ENCODE measurements around the gene TMEM98.

TMEM98 gene

DNA sequence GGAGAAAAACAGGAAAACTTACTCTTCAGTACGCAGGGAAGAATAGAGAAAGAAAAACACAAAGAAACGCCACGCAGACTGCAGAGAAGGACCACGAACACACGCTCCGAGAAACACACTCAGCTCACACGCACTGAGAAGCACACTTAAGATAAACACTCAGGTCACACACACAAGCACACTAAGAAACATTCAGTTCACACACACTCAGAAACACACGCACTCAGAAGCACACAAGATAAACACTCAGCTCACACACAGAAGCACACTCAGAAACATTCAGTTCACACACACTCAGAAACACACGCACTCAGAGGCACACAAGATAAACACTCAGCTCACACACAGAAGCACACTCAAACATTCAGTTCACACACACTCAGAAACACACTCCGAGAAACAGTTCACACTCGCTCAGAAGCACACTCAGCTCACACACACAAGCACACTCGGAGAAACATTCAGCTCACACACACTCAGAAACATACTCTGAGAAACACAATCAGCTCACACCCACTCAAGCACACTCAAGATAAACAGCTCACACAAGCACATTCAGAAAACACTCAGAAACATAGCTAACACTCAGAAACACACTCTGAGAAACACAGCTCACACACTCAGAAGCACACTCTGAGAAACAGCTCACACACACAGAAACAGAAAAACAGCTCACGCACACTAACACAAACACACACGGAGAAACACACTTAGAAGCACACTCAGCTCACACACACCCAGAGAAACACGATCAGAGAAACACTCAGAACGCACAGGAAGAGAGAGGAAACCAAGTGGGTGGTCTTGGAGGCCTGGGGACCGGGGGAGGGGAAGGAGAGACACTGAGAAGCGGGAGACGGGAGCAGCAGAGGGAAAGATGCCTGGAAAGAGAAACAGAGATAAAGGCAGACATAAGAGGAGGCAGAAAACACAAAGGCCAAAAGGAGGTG is 908 bp downstream of the TMEM98 start (continued):
- TF ChIP-seq, protein P1, sequence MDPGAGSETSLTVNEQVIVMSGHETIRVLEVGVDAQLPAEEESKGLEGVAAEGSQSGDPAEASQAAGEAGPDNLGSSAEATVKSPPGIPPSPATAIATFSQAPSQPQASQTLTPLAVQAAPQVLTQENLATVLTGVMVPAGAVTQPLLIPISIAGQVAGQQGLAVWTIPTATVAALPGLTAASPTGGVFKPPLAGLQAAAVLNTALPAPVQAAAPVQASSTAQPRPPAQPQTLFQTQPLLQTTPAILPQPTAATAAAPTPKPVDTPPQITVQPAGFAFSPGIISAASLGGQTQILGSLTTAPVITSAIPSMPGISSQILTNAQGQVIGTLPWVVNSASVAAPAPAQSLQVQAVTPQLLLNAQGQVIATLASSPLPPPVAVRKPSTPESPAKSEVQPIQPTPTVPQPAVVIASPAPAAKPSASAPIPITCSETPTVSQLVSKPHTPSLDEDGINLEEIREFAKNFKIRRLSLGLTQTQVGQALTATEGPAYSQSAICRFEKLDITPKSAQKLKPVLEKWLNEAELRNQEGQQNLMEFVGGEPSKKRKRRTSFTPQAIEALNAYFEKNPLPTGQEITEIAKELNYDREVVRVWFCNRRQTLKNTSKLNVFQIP (CRISPR knock-in tag; IDR thresholded peaks at IDR 0.05; ENCODE audit: borderline replicate concordance, low read depth), result no peak
- TF ChIP-seq, protein P2, sequence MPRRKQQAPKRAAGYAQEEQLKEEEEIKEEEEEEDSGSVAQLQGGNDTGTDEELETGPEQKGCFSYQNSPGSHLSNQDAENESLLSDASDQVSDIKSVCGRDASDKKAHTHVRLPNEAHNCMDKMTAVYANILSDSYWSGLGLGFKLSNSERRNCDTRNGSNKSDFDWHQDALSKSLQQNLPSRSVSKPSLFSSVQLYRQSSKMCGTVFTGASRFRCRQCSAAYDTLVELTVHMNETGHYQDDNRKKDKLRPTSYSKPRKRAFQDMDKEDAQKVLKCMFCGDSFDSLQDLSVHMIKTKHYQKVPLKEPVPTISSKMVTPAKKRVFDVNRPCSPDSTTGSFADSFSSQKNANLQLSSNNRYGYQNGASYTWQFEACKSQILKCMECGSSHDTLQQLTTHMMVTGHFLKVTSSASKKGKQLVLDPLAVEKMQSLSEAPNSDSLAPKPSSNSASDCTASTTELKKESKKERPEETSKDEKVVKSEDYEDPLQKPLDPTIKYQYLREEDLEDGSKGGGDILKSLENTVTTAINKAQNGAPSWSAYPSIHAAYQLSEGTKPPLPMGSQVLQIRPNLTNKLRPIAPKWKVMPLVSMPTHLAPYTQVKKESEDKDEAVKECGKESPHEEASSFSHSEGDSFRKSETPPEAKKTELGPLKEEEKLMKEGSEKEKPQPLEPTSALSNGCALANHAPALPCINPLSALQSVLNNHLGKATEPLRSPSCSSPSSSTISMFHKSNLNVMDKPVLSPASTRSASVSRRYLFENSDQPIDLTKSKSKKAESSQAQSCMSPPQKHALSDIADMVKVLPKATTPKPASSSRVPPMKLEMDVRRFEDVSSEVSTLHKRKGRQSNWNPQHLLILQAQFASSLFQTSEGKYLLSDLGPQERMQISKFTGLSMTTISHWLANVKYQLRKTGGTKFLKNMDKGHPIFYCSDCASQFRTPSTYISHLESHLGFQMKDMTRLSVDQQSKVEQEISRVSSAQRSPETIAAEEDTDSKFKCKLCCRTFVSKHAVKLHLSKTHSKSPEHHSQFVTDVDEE (CRISPR knock-in tag; IDR thresholded peaks at IDR 0.05), result no peak
- no peak for TF ChIP-seq ZFP30 (CRISPR knock-in tag; IDR thresholded peaks at IDR 0.05)

DNA sequence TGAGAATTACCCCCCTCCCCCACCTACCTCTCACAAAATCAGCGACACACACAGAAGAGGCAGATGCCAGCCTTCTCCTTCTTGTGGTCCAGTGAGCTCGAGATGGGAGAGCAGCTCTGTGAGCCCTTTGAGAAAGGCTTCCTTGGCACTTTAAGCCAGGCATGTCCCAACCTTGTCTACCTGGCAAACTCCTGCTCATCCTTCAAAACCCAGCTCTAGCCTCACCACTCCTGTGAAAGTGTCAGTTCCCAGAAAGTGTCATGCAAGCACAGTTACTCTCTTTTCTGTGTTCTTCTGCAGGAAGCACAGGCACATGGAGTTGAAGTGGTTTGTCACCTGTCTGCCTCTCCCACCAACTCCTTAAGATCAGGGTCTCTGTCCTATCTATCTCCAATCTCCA is 1.6 kb downstream of the TMEM98 start:
- no peak for ATAC-seq
- TF ChIP-seq ZFP3 (CRISPR knock-in tag; IDR thresholded peaks at IDR 0.05), result peak; percentile 99
- TF ChIP-seq ESRRG (CRISPR knock-in tag; IDR thresholded peaks at IDR 0.05), result no peak
- no peak for TF ChIP-seq SNAI2 (CRISPR knock-in tag; IDR thresholded peaks at IDR 0.05)

DNA sequence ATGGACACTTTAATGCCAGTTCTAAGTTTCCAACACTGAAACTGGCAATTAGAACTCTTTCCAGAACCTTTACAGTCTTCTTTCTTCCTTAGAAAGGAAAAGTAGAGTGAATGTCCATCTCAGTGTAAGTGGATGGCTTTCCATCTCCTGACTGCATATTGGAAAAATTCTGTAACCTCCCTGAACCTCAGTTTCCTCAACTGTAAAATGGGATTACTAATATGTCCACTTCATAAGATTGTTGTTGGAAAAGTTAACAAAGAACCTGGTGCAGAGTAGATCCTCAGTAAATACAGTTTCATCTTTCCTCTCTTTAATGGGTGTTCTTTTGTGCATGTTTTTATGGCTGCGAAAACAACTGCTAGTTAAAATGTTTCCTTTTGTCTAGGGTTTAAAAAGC is 2.6 kb downstream of the TMEM98 start:
- TF ChIP-seq ZFP30 (CRISPR knock-in tag; IDR thresholded peaks at IDR 0.05), result no peak
- TF ChIP-seq, protein P2 (CRISPR knock-in tag; IDR thresholded peaks at IDR 0.05), result no peak
- TF ChIP-seq TOX (CRISPR knock-in tag; IDR thresholded peaks at IDR 0.05; ENCODE audit: borderline replicate concordance), result no peak
- no peak for TF ChIP-seq ZNF8 (CRISPR knock-in tag; IDR thresholded peaks at IDR 0.05)
- no peak for TF ChIP-seq SNAI2 (CRISPR knock-in tag; IDR thresholded peaks at IDR 0.05)
- TF ChIP-seq GLIS3 (CRISPR knock-in tag; IDR thresholded peaks at IDR 0.05), result no peak
- no peak for TF ChIP-seq ESRRG (CRISPR knock-in tag; IDR thresholded peaks at IDR 0.05)
- TF ChIP-seq ZC3H10 (CRISPR knock-in tag; IDR thresholded peaks at IDR 0.05), result no peak
- no peak for TF ChIP-seq ISL1 (CRISPR knock-in tag; IDR thresholded peaks at IDR 0.05)
- TF ChIP-seq, protein P3, sequence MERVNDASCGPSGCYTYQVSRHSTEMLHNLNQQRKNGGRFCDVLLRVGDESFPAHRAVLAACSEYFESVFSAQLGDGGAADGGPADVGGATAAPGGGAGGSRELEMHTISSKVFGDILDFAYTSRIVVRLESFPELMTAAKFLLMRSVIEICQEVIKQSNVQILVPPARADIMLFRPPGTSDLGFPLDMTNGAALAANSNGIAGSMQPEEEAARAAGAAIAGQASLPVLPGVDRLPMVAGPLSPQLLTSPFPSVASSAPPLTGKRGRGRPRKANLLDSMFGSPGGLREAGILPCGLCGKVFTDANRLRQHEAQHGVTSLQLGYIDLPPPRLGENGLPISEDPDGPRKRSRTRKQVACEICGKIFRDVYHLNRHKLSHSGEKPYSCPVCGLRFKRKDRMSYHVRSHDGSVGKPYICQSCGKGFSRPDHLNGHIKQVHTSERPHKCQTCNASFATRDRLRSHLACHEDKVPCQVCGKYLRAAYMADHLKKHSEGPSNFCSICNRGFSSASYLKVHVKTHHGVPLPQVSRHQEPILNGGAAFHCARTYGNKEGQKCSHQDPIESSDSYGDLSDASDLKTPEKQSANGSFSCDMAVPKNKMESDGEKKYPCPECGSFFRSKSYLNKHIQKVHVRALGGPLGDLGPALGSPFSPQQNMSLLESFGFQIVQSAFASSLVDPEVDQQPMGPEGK (CRISPR knock-in tag; IDR thresholded peaks at IDR 0.05; ENCODE audit: borderline replicate concordance), result no peak
- no peak for TF ChIP-seq ZNF565 (CRISPR knock-in tag; conservative IDR thresholded peaks at IDR 0.05; ENCODE audit: low read depth)
- TF ChIP-seq, protein P4, sequence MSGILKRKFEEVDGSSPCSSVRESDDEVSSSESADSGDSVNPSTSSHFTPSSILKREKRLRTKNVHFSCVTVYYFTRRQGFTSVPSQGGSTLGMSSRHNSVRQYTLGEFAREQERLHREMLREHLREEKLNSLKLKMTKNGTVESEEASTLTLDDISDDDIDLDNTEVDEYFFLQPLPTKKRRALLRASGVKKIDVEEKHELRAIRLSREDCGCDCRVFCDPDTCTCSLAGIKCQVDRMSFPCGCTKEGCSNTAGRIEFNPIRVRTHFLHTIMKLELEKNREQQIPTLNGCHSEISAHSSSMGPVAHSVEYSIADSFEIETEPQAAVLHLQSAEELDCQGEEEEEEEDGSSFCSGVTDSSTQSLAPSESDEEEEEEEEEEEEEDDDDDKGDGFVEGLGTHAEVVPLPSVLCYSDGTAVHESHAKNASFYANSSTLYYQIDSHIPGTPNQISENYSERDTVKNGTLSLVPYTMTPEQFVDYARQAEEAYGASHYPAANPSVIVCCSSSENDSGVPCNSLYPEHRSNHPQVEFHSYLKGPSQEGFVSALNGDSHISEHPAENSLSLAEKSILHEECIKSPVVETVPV (CRISPR knock-in tag; IDR thresholded peaks at IDR 0.05), result no peak
- TF ChIP-seq, protein P5, sequence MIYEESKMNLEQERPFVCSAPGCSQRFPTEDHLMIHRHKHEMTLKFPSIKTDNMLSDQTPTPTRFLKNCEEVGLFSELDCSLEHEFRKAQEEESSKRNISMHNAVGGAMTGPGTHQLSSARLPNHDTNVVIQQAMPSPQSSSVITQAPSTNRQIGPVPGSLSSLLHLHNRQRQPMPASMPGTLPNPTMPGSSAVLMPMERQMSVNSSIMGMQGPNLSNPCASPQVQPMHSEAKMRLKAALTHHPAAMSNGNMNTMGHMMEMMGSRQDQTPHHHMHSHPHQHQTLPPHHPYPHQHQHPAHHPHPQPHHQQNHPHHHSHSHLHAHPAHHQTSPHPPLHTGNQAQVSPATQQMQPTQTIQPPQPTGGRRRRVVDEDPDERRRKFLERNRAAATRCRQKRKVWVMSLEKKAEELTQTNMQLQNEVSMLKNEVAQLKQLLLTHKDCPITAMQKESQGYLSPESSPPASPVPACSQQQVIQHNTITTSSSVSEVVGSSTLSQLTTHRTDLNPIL (CRISPR knock-in tag; IDR thresholded peaks at IDR 0.05; ENCODE audit: low read depth), result no peak
- no peak for TF ChIP-seq CSDC2 (CRISPR knock-in tag; IDR thresholded peaks at IDR 0.05)
- no peak for TF ChIP-seq ARNTL (CRISPR knock-in tag; IDR thresholded peaks at IDR 0.05; ENCODE audit: borderline replicate concordance, low read depth)
- TF ChIP-seq, protein P1 (CRISPR knock-in tag; IDR thresholded peaks at IDR 0.05; ENCODE audit: borderline replicate concordance, low read depth), result no peak
- TF ChIP-seq TCF4 (CRISPR knock-in tag; IDR thresholded peaks at IDR 0.05; ENCODE audit: borderline replicate concordance), result no peak
- no peak for TF ChIP-seq ZFP3 (CRISPR knock-in tag; IDR thresholded peaks at IDR 0.05)
- TF ChIP-seq OSR1 (CRISPR knock-in tag; IDR thresholded peaks at IDR 0.05), result no peak
- no peak for TF ChIP-seq BACH2 (CRISPR knock-in tag; IDR thresholded peaks at IDR 0.05; ENCODE audit: borderline replicate concordance)
- ATAC-seq, result no peak

Data from SK-N-SH treated with all-trans-retinoic acid at 6 μM for 48 hours (cell line).